T-helper 2 cell (primary cell): Measurements from ENCODE around the gene TMEM179.

Experiments used
- DNase-seq, 5 experiments: peaks; one replicate each; pipeline versions ENCODE4 v3.0.0 to v3.0.0-alpha.2; 2012 to 2022

The TMEM179 gene

DNA sequence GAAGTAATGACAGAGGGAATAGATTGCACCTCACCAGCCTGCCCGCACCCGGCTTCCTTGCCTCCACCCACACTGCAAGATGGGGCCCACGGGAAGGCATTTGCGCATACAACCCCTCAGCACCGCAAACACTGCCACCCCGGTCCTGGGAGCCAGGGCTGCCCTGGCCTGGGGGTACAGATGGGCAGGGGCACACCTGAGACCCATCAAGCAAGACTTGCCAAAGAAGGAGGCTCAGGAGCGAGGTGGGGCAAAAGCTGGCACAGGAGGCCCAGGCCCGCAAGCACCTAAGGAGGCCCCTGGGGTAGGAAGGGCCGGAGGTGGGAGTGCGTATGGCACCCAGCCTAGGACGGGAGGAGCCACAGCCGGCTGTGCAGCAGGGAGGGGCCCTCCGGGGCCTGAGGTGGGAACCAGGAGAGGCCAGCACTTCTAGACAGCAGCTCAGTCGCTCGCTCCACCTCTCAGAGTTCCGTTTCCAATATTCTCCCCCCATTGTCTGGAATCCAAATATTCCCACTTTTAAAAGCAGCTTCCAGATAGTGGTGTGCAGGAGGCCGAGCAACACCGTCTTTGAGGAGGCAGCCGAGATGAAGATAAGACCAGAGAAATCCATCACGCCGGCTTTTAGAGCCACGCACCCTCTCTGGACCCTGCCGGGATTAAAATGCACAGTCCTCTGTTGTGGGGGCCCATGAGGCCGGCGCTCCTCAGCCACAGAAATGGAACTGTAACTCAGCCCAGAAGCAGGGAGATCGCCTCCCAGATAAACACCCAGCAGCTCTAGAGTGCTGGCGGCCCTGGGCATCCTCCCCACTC, 37.2 kb downstream of the TMEM179 start:
- no peak for DNase-seq

- DNase-seq = no peak
These were observed 39.6 kb downstream of the TMEM179 start for GRCh38 chr14:104564744-104565679.

GRCh38 chr14:104563742-104564615, 40.6 kb downstream of the TMEM179 start:
- peak; percentile 24 to 61 (median 44) for DNase-seq

DNA sequence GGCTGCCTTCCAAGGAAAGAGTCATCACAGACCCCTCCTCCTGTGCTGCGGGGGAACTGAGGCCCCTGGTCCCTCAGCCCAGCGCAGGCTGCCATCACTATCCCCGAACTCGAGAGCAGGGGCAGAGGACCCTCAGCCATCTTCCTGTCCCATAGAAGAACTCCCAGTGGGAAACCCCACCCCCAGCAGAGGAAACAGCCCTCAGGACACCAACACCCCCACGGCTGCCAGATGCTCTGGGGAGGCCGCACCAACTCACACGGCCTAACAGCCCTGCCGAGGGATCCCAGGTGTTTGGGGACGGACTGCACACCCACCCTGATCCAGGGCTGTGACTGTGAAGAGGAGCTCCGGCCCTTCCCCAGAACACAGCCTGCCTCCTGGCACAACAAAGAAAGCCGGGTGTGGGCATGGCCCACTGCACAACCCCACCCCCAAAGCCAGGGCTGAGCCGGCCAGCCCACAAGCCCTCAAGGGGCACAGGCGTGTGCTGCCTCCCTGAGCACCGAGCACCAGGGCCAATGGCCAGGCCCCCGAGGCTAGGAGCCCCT, 41.3 kb downstream of the TMEM179 start:
- no peak for DNase-seq

DNA sequence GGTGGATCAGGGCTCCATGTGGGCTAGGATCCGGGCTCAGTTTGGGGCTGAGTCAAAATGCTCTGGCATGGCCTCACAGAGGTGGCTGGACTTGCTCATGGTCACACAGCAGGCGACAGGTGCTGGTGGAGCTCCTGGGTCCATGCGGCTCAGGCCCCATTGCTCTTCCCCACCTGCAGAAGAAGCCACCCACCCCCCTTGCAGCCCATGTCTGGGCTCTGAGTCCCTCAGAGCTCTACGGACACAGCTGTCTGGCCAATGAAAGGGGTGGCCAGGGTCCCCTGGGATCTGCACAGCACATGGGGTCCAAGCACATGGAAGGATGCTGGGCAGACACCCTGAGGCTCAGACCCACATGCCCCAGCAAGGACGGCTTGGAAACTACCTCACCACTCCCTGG, 42.0 kb downstream of the TMEM179 start:
- no peak for DNase-seq

DNA sequence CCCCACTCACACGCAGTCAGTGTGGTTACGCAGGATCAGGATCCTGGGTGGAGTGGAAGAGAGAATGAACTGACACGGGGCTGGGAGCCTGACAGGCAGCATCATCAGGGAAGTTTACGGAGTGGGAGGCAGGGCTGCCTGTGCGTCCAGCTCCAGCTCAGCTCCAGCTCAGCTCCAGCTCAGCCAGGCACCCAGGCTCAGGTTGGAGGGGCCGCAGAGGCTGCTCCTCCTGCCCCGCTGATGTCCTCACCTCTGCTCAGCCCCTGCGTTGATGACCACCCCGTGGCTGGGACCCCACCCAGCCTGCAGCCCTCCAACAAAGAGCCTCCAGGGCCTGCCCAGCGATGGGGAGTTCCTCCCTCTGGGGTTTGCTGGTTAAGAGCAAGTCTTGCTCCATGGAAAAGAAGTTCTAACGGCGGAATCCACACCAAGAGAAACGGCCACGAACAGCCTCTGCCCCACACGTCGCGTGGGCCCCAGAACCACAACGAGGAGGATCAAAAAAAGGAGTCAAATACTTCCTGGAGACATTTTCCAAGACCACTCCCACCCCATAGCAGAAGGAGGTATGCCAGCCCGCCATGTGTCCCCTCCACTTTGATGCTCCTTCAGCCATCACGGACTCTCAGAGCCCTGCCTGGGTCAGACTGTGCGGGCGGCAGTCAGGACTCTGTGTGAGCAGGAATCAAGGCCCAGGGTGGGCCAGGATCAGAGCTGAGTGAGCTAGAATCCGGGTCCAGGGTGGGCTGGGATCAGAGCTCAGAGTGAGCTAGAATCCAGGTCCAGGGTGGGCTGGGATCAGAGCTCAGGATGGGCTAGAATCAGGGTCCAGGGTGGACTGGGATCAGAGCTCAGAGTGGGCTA, 42.7 kb downstream of the TMEM179 start:
- DNase-seq = no peak

DNA sequence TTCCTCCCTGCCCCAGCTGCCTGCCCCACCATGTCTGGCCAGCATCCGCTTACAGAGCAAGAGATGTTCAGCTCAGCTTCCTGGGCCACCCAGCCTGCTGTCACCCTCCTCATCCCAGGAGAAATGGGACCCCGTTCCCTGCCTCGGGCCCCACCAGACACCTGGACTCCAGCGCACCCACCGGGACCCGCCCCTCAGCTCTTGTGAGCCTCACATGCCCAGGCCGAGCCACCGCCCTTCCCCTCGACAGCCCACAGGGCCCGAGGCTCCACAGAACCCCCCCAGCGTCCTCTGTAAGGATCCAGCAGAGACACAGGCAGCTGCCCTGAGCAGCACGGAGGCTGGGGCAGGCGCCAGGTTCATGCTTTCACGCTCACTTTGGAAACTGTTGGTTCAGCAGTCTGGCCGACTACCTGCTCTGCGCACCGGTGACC, 43.4 kb downstream of the TMEM179 start:
- DNase-seq = no peak

- no peak for DNase-seq
These were observed 44.0 kb downstream of the TMEM179 start for GRCh38 chr14:104560586-104560945.

GRCh38 chr14:104559804-104560585, 44.6 kb downstream of the TMEM179 start:
- DNase-seq = no peak

GRCh38 chr14:104559028-104559803, 45.4 kb downstream of the TMEM179 start:
- no peak for DNase-seq

GRCh38 chr14:104558231-104559027, 46.1 kb downstream of the TMEM179 start:
- no peak for DNase-seq

GRCh38 chr14:104557766-104558165, 46.8 kb downstream of the TMEM179 start:
- no peak for DNase-seq

DNA sequence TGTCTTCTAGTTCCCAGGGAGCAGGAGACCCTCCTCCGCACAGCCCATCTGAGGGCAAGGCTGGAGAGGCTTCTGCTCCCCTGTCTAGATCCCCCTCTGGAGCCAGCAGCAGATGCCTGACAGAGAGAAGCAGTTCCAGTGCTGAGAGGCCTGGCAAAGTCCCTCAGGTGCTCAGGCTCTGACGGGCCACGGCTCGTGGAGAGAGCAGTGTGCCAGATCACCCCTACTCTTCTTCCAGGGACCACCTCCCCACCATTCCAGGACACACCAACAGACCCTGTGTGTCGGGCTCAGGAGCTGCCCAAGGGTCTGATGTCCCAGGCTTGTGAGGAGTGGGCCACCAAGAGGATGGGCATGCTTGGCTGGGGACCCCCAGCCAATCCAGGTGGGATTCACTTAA, 47.5 kb downstream of the TMEM179 start:
- peak in 1 of 5 experiments; percentile 6 for DNase-seq

DNA sequence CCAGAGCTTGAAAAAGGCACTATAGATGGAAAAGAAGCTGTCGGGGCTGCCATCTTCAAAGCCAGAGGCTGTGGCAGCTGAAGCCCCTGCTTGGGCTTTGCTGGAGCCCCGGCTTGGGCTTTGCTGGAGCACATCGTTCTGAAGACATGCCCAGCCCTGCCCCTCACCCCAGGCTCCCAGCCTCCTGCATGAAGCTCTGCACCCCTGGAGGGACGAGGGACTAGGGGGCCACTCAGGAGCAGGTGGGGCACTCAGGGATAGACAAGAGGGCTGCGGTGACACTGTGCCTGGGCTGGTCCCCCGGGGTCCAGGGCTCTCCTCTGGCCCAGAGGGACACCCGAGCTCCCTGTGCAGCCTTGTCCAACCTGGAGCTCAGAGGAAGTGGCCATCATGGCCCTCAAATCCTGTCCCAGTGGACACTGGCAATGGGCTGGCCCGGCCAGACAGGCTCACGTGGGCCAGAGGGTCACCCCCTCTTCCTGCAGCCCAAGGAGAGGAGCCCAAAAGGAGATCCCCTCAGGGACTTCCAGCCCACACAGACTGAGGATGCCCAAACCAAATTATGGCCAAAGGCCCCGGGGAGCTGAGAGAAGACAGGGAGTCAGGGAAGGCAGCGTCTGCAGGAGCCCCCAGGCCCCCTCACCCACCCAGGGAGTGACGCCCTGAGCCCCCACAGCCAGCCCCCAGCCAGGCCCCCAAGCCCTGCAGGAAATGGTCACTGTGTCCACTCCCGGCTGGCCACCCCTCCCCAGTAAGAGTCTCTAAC, 48.1 kb downstream of the TMEM179 start:
- peak in 1 of 5 experiments; percentile 4 for DNase-seq

GRCh38 chr14:104555430-104556255, 48.9 kb downstream of the TMEM179 start:
- peak in 1 of 5 experiments; percentile 0 for DNase-seq

GRCh38 chr14:104554608-104555429, 49.8 kb downstream of the TMEM179 start:
- DNase-seq = peak in 1 of 5 experiments; percentile 2
